8988T (cell line): ENCODE data around the gene ACTL6A.

Experiments
- DNase-seq: peaks from one replicate; pipeline ENCODE4 v3.0.0; 2011

Gene ACTL6A

GRCh38 chr3:179599531-179599930, 36.8 kb downstream of the ACTL6A start:
- DNase-seq = no peak

DNA sequence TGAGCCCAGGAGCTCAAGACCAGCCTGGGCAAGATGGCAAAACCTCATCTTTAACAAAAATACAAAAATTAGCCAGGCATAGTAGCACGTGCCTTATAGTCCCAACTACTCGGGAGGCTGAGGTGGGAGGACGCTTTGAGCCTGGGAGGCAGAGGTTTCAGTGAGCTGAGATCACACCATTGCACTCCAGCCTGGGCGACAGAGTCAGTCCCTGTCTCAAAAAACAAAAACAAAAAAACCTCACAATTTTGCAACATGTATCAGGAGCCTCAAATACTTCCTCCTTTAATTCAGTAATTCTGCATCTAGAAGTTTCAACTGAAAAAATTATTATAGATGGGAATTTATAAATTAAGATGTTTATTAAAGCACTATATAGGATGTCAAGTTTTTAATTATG, 40.6 kb downstream of the ACTL6A start:
- DNase-seq = no peak

- no peak for DNase-seq
Observed at GRCh38 chr3:179603831-179604230, 41.1 kb downstream of the ACTL6A start.

- peak; percentile 65 for DNase-seq
Observed at GRCh38 chr3:179604321-179605078, 41.8 kb downstream of the ACTL6A start, which contains the start of the genes MRPL47 and NDUFB5. MRPL47 (minus strand) TSS chr3:179604638; CDS start chr3:179604624, 14 bp downstream. NDUFB5 (plus strand) TSS chr3:179604794; CDS start chr3:179604816, 22 bp downstream.

GRCh38 chr3:179606534-179607085, 43.9 kb downstream of the ACTL6A start:
- DNase-seq = no peak

DNA sequence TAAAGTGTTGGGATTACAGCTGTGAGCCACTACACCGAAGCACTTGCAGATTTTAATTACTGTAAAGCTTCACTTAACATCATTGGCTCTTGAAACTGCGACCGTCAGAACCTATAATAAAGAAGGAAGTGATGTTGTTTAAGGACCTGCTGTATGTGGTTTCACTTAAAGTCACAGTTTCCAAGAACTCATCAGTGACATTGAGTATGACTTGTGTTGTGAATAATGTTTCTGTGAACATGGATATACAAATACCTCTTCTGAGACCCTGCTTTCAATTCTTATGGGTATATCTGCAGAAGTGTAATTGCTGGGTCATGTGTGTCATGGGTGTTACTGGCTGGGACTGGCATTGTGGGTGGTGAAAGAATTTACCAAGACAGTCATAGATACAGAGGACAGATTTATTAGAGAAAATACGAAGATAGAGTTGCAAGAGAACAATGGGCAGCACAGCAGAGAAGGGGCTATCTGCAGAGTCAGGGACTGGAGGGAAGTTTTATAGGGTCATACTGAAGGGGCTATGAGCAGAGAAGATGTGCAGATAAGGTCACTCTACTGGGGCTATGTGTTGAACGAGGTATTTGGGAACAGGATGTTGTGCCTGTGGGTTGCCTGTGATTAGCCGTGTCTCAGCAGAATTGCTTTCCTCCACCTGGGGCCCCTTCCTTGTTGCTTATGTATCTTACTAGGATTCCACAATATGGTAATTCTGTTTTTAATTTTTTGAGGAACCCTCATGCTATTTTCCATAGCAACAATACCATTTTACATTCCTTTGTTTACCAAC, 46.4 kb downstream of the ACTL6A start:
- DNase-seq = no peak

GRCh38 chr3:179610066-179610465, 47.3 kb downstream of the ACTL6A start:
- no peak for DNase-seq

- DNase-seq = no peak
Observed at GRCh38 chr3:179613807-179614206, 51.1 kb downstream of the ACTL6A start.

DNA sequence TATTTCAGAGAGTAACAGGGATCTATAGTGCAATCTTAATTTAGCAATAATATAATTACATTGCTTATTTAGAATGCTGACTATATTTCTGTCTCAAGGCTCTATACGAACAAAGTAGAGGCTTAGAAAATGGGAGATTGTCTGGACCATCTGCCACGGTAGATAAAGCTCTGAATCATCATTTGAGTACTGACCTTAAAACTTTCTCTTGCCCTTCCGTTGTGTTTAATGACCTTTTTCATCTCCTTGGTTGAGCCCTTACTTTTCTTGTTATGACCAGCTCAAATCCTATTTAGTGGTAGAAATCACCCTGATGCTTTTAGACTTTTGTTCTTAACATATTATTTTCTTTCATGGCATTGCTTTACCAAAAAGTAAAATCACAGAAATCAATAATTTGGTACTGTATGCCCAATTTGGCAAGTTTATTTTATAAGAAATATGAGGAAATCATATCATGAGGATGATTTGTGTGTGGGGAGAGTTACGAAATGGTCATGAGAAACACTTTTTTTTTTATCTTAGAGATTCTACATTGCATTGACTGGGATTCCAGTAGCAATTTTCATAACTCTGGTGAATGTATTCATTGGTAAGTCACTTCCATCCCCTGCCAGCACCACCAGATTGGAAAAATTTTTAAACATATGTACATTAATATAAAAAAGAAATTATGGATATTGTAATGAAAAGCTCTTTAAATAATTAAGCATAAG, 52.9 kb downstream of the ACTL6A start:
- no peak for DNase-seq

- DNase-seq = no peak
Observed at GRCh38 chr3:179622023-179622422, 59.3 kb downstream of the ACTL6A start.

GRCh38 chr3:179624451-179624850, 61.7 kb downstream of the ACTL6A start:
- DNase-seq = no peak

DNA sequence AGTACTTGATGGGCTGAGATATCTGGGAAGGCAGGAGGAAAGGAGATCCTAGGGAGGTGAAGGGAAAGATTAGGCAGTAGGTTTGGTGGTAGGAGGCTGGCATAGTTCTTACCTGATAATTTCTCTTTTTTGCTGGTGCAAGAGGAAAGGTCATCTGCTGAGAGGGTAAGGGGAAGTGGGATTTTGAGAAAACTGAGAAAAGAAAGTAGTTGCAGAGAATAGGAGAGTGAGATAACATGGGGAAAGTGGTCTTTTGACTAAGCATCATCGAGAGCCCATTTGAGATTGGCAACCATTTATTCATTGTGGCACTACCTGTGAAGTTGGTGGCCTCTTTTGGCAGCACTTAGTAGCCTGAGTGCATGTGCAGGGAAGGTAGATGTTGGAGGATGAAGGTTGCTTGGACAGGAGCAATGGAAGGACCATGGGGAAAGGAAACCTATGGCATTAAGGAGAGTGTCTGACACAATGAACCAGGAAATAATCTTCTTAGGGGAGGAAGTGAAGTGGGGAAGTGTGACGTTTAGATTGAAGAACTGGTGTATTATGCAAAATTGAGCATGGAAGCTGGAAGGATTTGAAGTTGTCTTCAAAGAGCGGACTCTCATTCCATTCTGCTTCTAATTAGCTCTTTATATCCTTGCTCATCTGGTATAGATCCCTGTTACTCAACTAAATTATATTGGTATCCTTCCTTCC, 68.2 kb downstream of the ACTL6A start:
- no peak for DNase-seq
